ENCODE results near the gene ESR2. TPM values are rescaled to one million over a fixed set of nuclear protein-coding genes. Genes with fewer than 3 reads are reported as not detected.
"Not testable (repeated sequence)": the region's sequence is repeated elsewhere in the genome, so short reads cannot be mapped to it uniquely, and the experiment has no call there.

Gene ESR2
- total and polyA plus RNA-seq, 4 donors: 0.52 to 0.80 (median 0.73) TPM

GRCh38 chr14:64137657-64138290, 156.4 kb downstream of the ESR2 start:
- peak in 1 of 6 donors; percentile 18 for DNase-seq (ENCODE audit: low read depth in 4 of 6, low spot score in 6 of 6)
- no peaks in the 10 kb centered on the region for H3K4me1 ChIP-seq (ENCODE audit: control insufficient read depth, insufficient read depth, low read length)
- no peaks in the 10 kb centered on the region for H3K27me3 ChIP-seq (ENCODE audit: control insufficient read depth, insufficient read depth, low read length)
- peaks cover 7% of the 10 kb centered on the region for H3K36me3 ChIP-seq (ENCODE audit: control insufficient read depth, insufficient read depth, low read length)
- no peaks in the 10 kb centered on the region for H3K9me3 ChIP-seq (ENCODE audit: control insufficient read depth, insufficient read depth, low read length)
- no peak overlapping the region for H3K27ac ChIP-seq (ENCODE audit: low read depth, low read length)
- no peak overlapping the region for H3K4me3 ChIP-seq (ENCODE audit: low read depth, low read length)
- 85% methylated on average over 7 of the region's 9 CpGs for WGBS (ENCODE audit: insufficient coverage)

GRCh38 chr14:64126548-64126947, 167.6 kb downstream of the ESR2 start:
- Histone ChIP-seq H3K9me3 (ENCODE audit: control insufficient read depth, insufficient read depth, low read length) (no peaks in the 10 kb centered on the region), H3K4me1 (ENCODE audit: control insufficient read depth, insufficient read depth, low read length) (no peaks in the 10 kb centered on the region), H3K4me3 (ENCODE audit: low read depth, low read length) (no peak overlapping the region), H3K27ac (ENCODE audit: low read depth, low read length) (no peak overlapping the region), H3K27me3 (ENCODE audit: control insufficient read depth, insufficient read depth, low read length) (no peaks in the 10 kb centered on the region), H3K36me3 (ENCODE audit: control insufficient read depth, insufficient read depth, low read length) (peaks cover 6% of the 10 kb centered on the region)
- no peak for DNase-seq (ENCODE audit: low read depth in 4 of 6, low spot score in 6 of 6)
- WGBS (ENCODE audit: insufficient coverage): 96% methylated on average over 4 of the region's 6 CpGs

- H3K4me1 ChIP-seq (ENCODE audit: control insufficient read depth, insufficient read depth, low read length): no peaks in the 10 kb centered on the region
- peaks cover 6% of the 10 kb centered on the region for H3K36me3 ChIP-seq (ENCODE audit: control insufficient read depth, insufficient read depth, low read length)
- no peak overlapping the region for H3K4me3 ChIP-seq (ENCODE audit: low read depth, low read length)
- H3K9me3 ChIP-seq (ENCODE audit: control insufficient read depth, insufficient read depth, low read length): no peaks in the 10 kb centered on the region
- WGBS (ENCODE audit: insufficient coverage): 79% methylated on average over 2 of the region's 2 CpGs
- no peaks in the 10 kb centered on the region for H3K27me3 ChIP-seq (ENCODE audit: control insufficient read depth, insufficient read depth, low read length)
- DNase-seq (ENCODE audit: low read depth in 4 of 6, low spot score in 6 of 6): no peak
- no peak overlapping the region for H3K27ac ChIP-seq (ENCODE audit: low read depth, low read length)
Measured at GRCh38 chr14:64125270-64125669, 168.9 kb downstream of the ESR2 start.

GRCh38 chr14:64123241-64123822, 170.8 kb downstream of the ESR2 start:
- H3K4me3 ChIP-seq (ENCODE audit: low read depth, low read length): no peak overlapping the region
- H3K27ac ChIP-seq (ENCODE audit: low read depth, low read length): no peak overlapping the region
- H3K27me3 ChIP-seq (ENCODE audit: control insufficient read depth, insufficient read depth, low read length): no peaks in the 10 kb centered on the region
- no peaks in the 10 kb centered on the region for H3K4me1 ChIP-seq (ENCODE audit: control insufficient read depth, insufficient read depth, low read length)
- no peak for DNase-seq (ENCODE audit: low read depth in 4 of 6, low spot score in 6 of 6)
- WGBS (ENCODE audit: insufficient coverage): 97% methylated on average over 5 of the region's 5 CpGs
- H3K36me3 ChIP-seq (ENCODE audit: control insufficient read depth, insufficient read depth, low read length): peaks cover 6% of the 10 kb centered on the region
- H3K9me3 ChIP-seq (ENCODE audit: control insufficient read depth, insufficient read depth, low read length): no peaks in the 10 kb centered on the region

GRCh38 chr14:64119980-64120379, 174.2 kb downstream of the ESR2 start:
- DNase-seq (ENCODE audit: low read depth in 4 of 6, low spot score in 6 of 6): peak in 1 of 6 donors; percentile 28
- H3K27ac ChIP-seq (ENCODE audit: low read depth, low read length): no peak overlapping the region
- peaks cover 3% of the 10 kb centered on the region for H3K36me3 ChIP-seq (ENCODE audit: control insufficient read depth, insufficient read depth, low read length)
- no peaks in the 10 kb centered on the region for H3K27me3 ChIP-seq (ENCODE audit: control insufficient read depth, insufficient read depth, low read length)
- no peaks in the 10 kb centered on the region for H3K9me3 ChIP-seq (ENCODE audit: control insufficient read depth, insufficient read depth, low read length)
- H3K4me1 ChIP-seq (ENCODE audit: control insufficient read depth, insufficient read depth, low read length): no peaks in the 10 kb centered on the region
- H3K4me3 ChIP-seq (ENCODE audit: low read depth, low read length): no peak overlapping the region

- H3K27me3 ChIP-seq (ENCODE audit: control insufficient read depth, insufficient read depth, low read length): no peaks in the 10 kb centered on the region
- H3K9me3 ChIP-seq (ENCODE audit: control insufficient read depth, insufficient read depth, low read length): no peaks in the 10 kb centered on the region
- no peak overlapping the region for H3K27ac ChIP-seq (ENCODE audit: low read depth, low read length)
- WGBS (ENCODE audit: insufficient coverage): no CpG with 5 or more reads among the region's 2 CpGs
- no peaks in the 10 kb centered on the region for H3K4me1 ChIP-seq (ENCODE audit: control insufficient read depth, insufficient read depth, low read length)
- H3K4me3 ChIP-seq (ENCODE audit: low read depth, low read length): no peak overlapping the region
- H3K36me3 ChIP-seq (ENCODE audit: control insufficient read depth, insufficient read depth, low read length): peaks cover 3% of the 10 kb centered on the region
- peak in 1 of 6 donors; percentile 20 for DNase-seq (ENCODE audit: low read depth in 4 of 6, low spot score in 6 of 6)
Measured at GRCh38 chr14:64119500-64119899, 174.7 kb downstream of the ESR2 start.

- Histone ChIP-seq H3K9me3 (ENCODE audit: control insufficient read depth, insufficient read depth, low read length) (no peaks in the 10 kb centered on the region), H3K4me3 (ENCODE audit: low read depth, low read length) (no peak overlapping the region), H3K27me3 (ENCODE audit: control insufficient read depth, insufficient read depth, low read length) (no peaks in the 10 kb centered on the region), H3K36me3 (ENCODE audit: control insufficient read depth, insufficient read depth, low read length) (peaks cover 3% of the 10 kb centered on the region), H3K27ac (ENCODE audit: low read depth, low read length) (no peak overlapping the region), H3K4me1 (ENCODE audit: control insufficient read depth, insufficient read depth, low read length) (no peaks in the 10 kb centered on the region)
- no peak for DNase-seq (ENCODE audit: low read depth in 4 of 6, low spot score in 6 of 6)
- no CpG with 5 or more reads among the region's 2 CpGs for whole genome bisulfite sequencing (ENCODE audit: insufficient coverage)
Measured at GRCh38 chr14:64118892-64119291, 175.3 kb downstream of the ESR2 start.

- H3K9me3 ChIP-seq (ENCODE audit: control insufficient read depth, insufficient read depth, low read length); H3K27ac ChIP-seq (ENCODE audit: low read depth, low read length); H3K4me1 ChIP-seq (ENCODE audit: control insufficient read depth, insufficient read depth, low read length); H3K27me3 ChIP-seq (ENCODE audit: control insufficient read depth, insufficient read depth, low read length); DNase-seq (ENCODE audit: low read depth in 4 of 6, low spot score in 6 of 6); H3K4me3 ChIP-seq (ENCODE audit: low read depth, low read length); H3K36me3 ChIP-seq (ENCODE audit: control insufficient read depth, insufficient read depth, low read length): not testable (repeated sequence)
- WGBS (ENCODE audit: insufficient coverage): 100% methylated on average over 1 of the region's 7 CpGs
Measured at GRCh38 chr14:64118403-64118742, 175.8 kb downstream of the ESR2 start.

GRCh38 chr14:64117671-64118402, 176.3 kb downstream of the ESR2 start:
- H3K4me1 ChIP-seq (ENCODE audit: control insufficient read depth, insufficient read depth, low read length): no peaks in the 10 kb centered on the region
- H3K27me3 ChIP-seq (ENCODE audit: control insufficient read depth, insufficient read depth, low read length): no peaks in the 10 kb centered on the region
- H3K4me3 ChIP-seq (ENCODE audit: low read depth, low read length): no peak overlapping the region
- WGBS (ENCODE audit: insufficient coverage): 80% methylated on average over 6 of the region's 11 CpGs
- no peak overlapping the region for H3K27ac ChIP-seq (ENCODE audit: low read depth, low read length)
- H3K36me3 ChIP-seq (ENCODE audit: control insufficient read depth, insufficient read depth, low read length): peaks cover 3% of the 10 kb centered on the region
- peak in 1 of 6 donors; percentile 23 for DNase-seq (ENCODE audit: low read depth in 4 of 6, low spot score in 6 of 6)
- no peaks in the 10 kb centered on the region for H3K9me3 ChIP-seq (ENCODE audit: control insufficient read depth, insufficient read depth, low read length)

- Histone ChIP-seq H3K27me3 (ENCODE audit: control insufficient read depth, insufficient read depth, low read length) (no peaks in the 10 kb centered on the region), H3K4me1 (ENCODE audit: control insufficient read depth, insufficient read depth, low read length) (no peaks in the 10 kb centered on the region), H3K9me3 (ENCODE audit: control insufficient read depth, insufficient read depth, low read length) (no peaks in the 10 kb centered on the region), H3K4me3 (ENCODE audit: low read depth, low read length) (no peak overlapping the region), H3K36me3 (ENCODE audit: control insufficient read depth, insufficient read depth, low read length) (peaks cover 3% of the 10 kb centered on the region), H3K27ac (ENCODE audit: low read depth, low read length) (no peak overlapping the region)
- DNase-seq (ENCODE audit: low read depth in 4 of 6, low spot score in 6 of 6): no peak
- 84% methylated on average over 5 of the region's 6 CpGs for WGBS (ENCODE audit: insufficient coverage)
Measured at GRCh38 chr14:64115401-64115800, 178.8 kb downstream of the ESR2 start.
